ENCODE results near the gene ACAT1.
"Not testable (repeated sequence)": the region's sequence is repeated elsewhere in the genome, so short reads cannot be mapped to it uniquely, and the experiment has no call there.

The ACAT1 gene

GRCh38 chr11:108121274-108122155, at the start of gene ACAT1:
Gene ACAT1, plus strand, starts transcription at chr11:108121567. Its CDS starts 40 bp downstream, at chr11:108121607.
- DNase-seq (ENCODE audit: low read depth in 2 of 2), result peak; percentile 93 to 97

GRCh38 chr11:108084811-108085210, 36.6 kb upstream of the ACAT1 start:
- no peak for DNase-seq (ENCODE audit: low read depth in 2 of 2)

GRCh38 chr11:108085672-108086071, 35.7 kb upstream of the ACAT1 start:
- DNase-seq (ENCODE audit: low read depth in 2 of 2), result no peak

- DNase-seq (ENCODE audit: low read depth in 2 of 2), result no peak
Measured at GRCh38 chr11:108092134-108092533, 29.2 kb upstream of the ACAT1 start.

GRCh38 chr11:108093128-108093904, 28.1 kb upstream of the ACAT1 start:
- DNase-seq (ENCODE audit: low read depth in 2 of 2), result no peak

GRCh38 chr11:108097179-108097578, 24.2 kb upstream of the ACAT1 start:
- no peak for DNase-seq (ENCODE audit: low read depth in 2 of 2)

GRCh38 chr11:108101090-108101775, 20.1 kb upstream of the ACAT1 start:
- no peak for DNase-seq (ENCODE audit: low read depth in 2 of 2)

GRCh38 chr11:108111126-108111525, 10.2 kb upstream of the ACAT1 start:
- DNase-seq (ENCODE audit: low read depth in 2 of 2), result no peak

GRCh38 chr11:108112057-108112456, 9.3 kb upstream of the ACAT1 start:
- DNase-seq (ENCODE audit: low read depth in 2 of 2), result no peak

- DNase-seq (ENCODE audit: low read depth in 2 of 2), result no peak
Measured at GRCh38 chr11:108115500-108116140, 5.7 kb upstream of the ACAT1 start.

- DNase-seq (ENCODE audit: low read depth in 2 of 2), result no peak
Measured at GRCh38 chr11:108117746-108118371, 3.5 kb upstream of the ACAT1 start.

GRCh38 chr11:108120936-108121273, 462 bp upstream of the ACAT1 start:
- not testable (repeated sequence) for DNase-seq (ENCODE audit: low read depth in 2 of 2)

GRCh38 chr11:108122166-108122628, 830 bp downstream of the ACAT1 start:
- DNase-seq (ENCODE audit: low read depth in 2 of 2), result no peak

- DNase-seq (ENCODE audit: low read depth in 2 of 2), result no peak
Measured at GRCh38 chr11:108125096-108125495, 3.7 kb downstream of the ACAT1 start.

GRCh38 chr11:108128772-108129171, 7.4 kb downstream of the ACAT1 start:
- no peak for DNase-seq (ENCODE audit: low read depth in 2 of 2)

- DNase-seq (ENCODE audit: low read depth in 2 of 2), result no peak
Measured at GRCh38 chr11:108131993-108132392, 10.6 kb downstream of the ACAT1 start.

- DNase-seq (ENCODE audit: low read depth in 2 of 2), result not testable (repeated sequence)
Measured at GRCh38 chr11:108132993-108133538, 11.7 kb downstream of the ACAT1 start.

- no peak for DNase-seq (ENCODE audit: low read depth in 2 of 2)
Measured at GRCh38 chr11:108135845-108136544, 14.6 kb downstream of the ACAT1 start.

GRCh38 chr11:108137212-108137611, 15.8 kb downstream of the ACAT1 start:
- DNase-seq (ENCODE audit: low read depth in 2 of 2), result no peak

- DNase-seq (ENCODE audit: low read depth in 2 of 2), result no peak
Measured at GRCh38 chr11:108142304-108142703, 20.9 kb downstream of the ACAT1 start.
